Astrocyte (in vitro differentiated cells and primary cell): ENCODE results near the gene ELFN2. TPM values are rescaled to one million over a fixed set of nuclear protein-coding genes. Genes with fewer than 3 reads are reported as not detected.

Source experiments
- DNase-seq: peaks from one replicate; pipeline ENCODE4 v3.0.0-alpha.2; 2010; ENCODE audit warnings: low read depth
- FAIRE-seq: peaks from 2 replicates; lab custom pipeline; 2011; peaks lifted over from hg19 to GRCh38; lab: Jason Lieb, UNC
- H2AFZ ChIP-seq: 2 replicates; pipeline ENCODE4 v1.6.0; 2012; ENCODE audit warnings: low read depth, low read length, inconsistent platforms
- H3K27ac ChIP-seq: 2 replicates; pipeline ENCODE4 v1.5.1; 2011; ENCODE audit warnings: low read depth, low read length, inconsistent platforms
- H3K27me3 ChIP-seq: 2 replicates; pipeline ENCODE4 v1.6.0; 2011; ENCODE audit warnings: low read length, inconsistent platforms; ENCODE audit not compliant: insufficient read depth
- H3K36me3 ChIP-seq: 2 replicates; pipeline ENCODE4 v1.5.1; 2011; ENCODE audit warnings: low read length, inconsistent platforms; ENCODE audit not compliant: insufficient read depth
- H3K4me1 ChIP-seq: 2 replicates; pipeline ENCODE4 v1.5.1; 2011; ENCODE audit warnings: low read length, inconsistent platforms; ENCODE audit not compliant: insufficient read depth
- H3K4me2 ChIP-seq: 2 replicates; pipeline ENCODE4 v1.6.0; 2012; ENCODE audit warnings: low read length, inconsistent platforms
- H3K4me3 ChIP-seq: 2 replicates; pipeline ENCODE4 v1.5.1; 2011; ENCODE audit warnings: low read depth, mild to moderate bottlenecking, low read length, inconsistent platforms; ENCODE audit not compliant: insufficient read depth
- H3K79me2 ChIP-seq: 2 replicates; pipeline ENCODE4 v1.6.0; 2012; ENCODE audit warnings: mild to moderate bottlenecking, low read length, inconsistent platforms; ENCODE audit not compliant: insufficient read depth
- H3K9ac ChIP-seq: 2 replicates; pipeline ENCODE4 v1.6.0; 2012; ENCODE audit warnings: mild to moderate bottlenecking, low read length, inconsistent platforms
- H3K9me3 ChIP-seq: 2 replicates; pipeline ENCODE4 v1.5.1; 2012; ENCODE audit warnings: low read depth, mild to moderate bottlenecking, low read length, inconsistent platforms; ENCODE audit not compliant: insufficient read depth
- H4K20me1 ChIP-seq: 2 replicates; pipeline ENCODE4 v1.6.0; 2012; ENCODE audit warnings: low read length, inconsistent platforms; ENCODE audit not compliant: insufficient read depth
- H3K27ac Mint-ChIP-seq: one replicate; pipeline ENCODE4 v1.8.0; 2021; ENCODE audit warnings: mild to moderate bottlenecking, mixed read lengths; ENCODE audit not compliant: unreplicated experiment
- H3K27me3 Mint-ChIP-seq: one replicate; pipeline ENCODE4 v1.8.0; 2021; ENCODE audit warnings: low read depth, mixed read lengths; ENCODE audit not compliant: unreplicated experiment
- H3K36me3 Mint-ChIP-seq: one replicate; pipeline ENCODE4 v1.8.0; 2021; ENCODE audit warnings: low read depth, mixed read lengths; ENCODE audit not compliant: unreplicated experiment
- H3K4me1 Mint-ChIP-seq: one replicate; pipeline ENCODE4 v1.8.0; 2021; ENCODE audit warnings: low read depth, mixed read lengths; ENCODE audit not compliant: unreplicated experiment
- H3K4me3 Mint-ChIP-seq: one replicate; pipeline ENCODE4 v1.8.0; 2021; ENCODE audit warnings: mild to moderate bottlenecking, moderate library complexity, mixed read lengths; ENCODE audit not compliant: unreplicated experiment
- H3K9me3 Mint-ChIP-seq: one replicate; pipeline ENCODE4 v1.8.0; 2021; ENCODE audit warnings: mild to moderate bottlenecking, mixed read lengths; ENCODE audit not compliant: unreplicated experiment
- CTCF ChIP-seq: IDR thresholded peaks from 2 replicates; pipeline ENCODE4 v1.5.1; 2011; ENCODE audit warnings: low read depth, mild to moderate bottlenecking, inconsistent platforms, low read length, moderate library complexity; ENCODE audit not compliant: insufficient read depth
- EZH2 ChIP-seq: IDR thresholded peaks from 2 replicates; pipeline ENCODE4 v1.6.1; 2012; ENCODE audit warnings: mild to moderate bottlenecking, low read length, inconsistent platforms; ENCODE audit not compliant: insufficient read depth
- total RNA-seq: library from RNA; stranded (reverse); gene quantifications from 2 replicates; pipeline ENCODE4 v1.2.1, GENCODE V29; 2021

The ELFN2 gene
- total RNA-seq, 1 donor from 2014 or later = 2.8 TPM

DNA sequence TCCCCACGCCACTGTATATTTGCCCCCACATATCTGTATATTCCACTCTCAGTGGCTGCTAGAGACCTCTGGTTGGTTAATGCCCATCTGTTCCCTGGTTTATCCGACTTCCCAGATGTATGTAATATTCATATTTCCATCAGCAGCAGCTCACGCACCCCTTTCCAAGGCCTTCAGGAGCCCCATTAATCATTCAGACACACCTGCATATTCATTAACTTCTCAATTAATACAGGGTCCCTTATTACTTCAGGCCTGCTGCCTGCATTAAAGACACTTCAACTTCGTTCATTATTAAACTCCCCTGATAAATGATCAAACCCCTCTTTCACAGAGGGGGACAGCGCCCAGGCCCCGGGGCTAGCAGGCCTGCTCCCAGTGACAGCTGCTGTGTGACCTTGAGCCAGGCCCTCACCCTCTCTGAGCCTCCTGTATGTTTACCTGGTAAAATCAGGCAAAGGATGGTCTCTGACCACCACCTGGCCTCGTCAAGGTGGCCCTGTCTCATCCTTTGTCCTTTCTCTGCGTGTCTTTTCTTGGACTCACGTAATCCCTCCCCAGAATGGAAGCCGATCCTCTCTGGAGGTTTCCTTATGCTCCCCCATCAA, 34.5 kb downstream of the ELFN2 start:
- H3K9me3 ChIP-seq = no peaks in the 10 kb centered on the region
- Mint-ChIP-seq H3K27me3 (peaks cover 62% of the 10 kb centered on the region), H3K36me3 (peaks cover 3% of the 10 kb centered on the region), H3K4me3 (no peak overlapping the region), H3K4me1 (no peaks in the 10 kb centered on the region), H3K9me3 (no peaks in the 10 kb centered on the region), H3K27ac (no peak overlapping the region)
- DNase-seq = no peak
- H3K4me3 ChIP-seq = no peak overlapping the region
- H3K4me2 ChIP-seq = no peak overlapping the region
- no peaks in the 10 kb centered on the region for H3K79me2 ChIP-seq
- H3K36me3 ChIP-seq = no peaks in the 10 kb centered on the region
- FAIRE-seq = no peak
- H3K9ac ChIP-seq = no peak overlapping the region
- no peaks in the 10 kb centered on the region for H3K4me1 ChIP-seq
- no peak overlapping the region for H3K27ac ChIP-seq
- H3K27me3 ChIP-seq = peaks cover 9% of the 10 kb centered on the region
- no peak for TF ChIP-seq CTCF
- no peak for TF ChIP-seq EZH2
- no peak overlapping the region for H2AFZ ChIP-seq
- peaks cover 9% of the 10 kb centered on the region for H4K20me1 ChIP-seq

GRCh38 chr22:37391702-37392101, 35.6 kb downstream of the ELFN2 start:
- H3K4me3 ChIP-seq = no peak overlapping the region
- no peak overlapping the region for H3K9ac ChIP-seq
- FAIRE-seq (no peak), DNase-seq (no peak)
- Mint-ChIP-seq H3K9me3 (no peaks in the 10 kb centered on the region), H3K27me3 (peaks cover 62% of the 10 kb centered on the region), H3K27ac (no peak overlapping the region), H3K4me3 (no peak overlapping the region), H3K4me1 (no peaks in the 10 kb centered on the region), H3K36me3 (peaks cover 3% of the 10 kb centered on the region)
- H3K27me3 ChIP-seq = peaks cover 11% of the 10 kb centered on the region
- no peaks in the 10 kb centered on the region for H3K9me3 ChIP-seq
- TF ChIP-seq EZH2 (no peak), CTCF (no peak)
- no peak overlapping the region for H2AFZ ChIP-seq
- H3K4me2 ChIP-seq = no peak overlapping the region
- no peaks in the 10 kb centered on the region for H3K4me1 ChIP-seq
- no peaks in the 10 kb centered on the region for H3K79me2 ChIP-seq
- peaks cover 9% of the 10 kb centered on the region for H4K20me1 ChIP-seq
- no peaks in the 10 kb centered on the region for H3K36me3 ChIP-seq
- no peak overlapping the region for H3K27ac ChIP-seq

DNA sequence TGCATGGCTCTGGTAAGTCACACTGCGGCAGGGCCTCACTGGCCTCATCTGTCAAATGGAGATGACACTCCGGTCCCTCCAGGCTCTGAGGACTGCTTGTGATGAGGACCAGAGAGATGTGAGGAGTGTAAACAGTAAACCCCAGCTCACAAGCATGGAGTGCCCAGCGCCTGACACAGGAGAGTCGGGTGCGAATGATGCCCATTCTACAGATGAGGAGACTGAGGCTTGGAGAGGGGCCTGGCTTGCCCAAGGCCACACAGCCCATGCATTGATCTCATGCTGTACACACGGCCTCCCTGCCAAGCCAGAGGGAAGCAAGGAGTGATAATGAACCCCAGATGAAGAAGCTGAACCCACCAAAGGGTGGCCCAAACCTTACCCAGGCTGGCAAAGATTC, 37.2 kb downstream of the ELFN2 start:
- Mint-ChIP-seq H3K4me3 (no peak overlapping the region), H3K9me3 (no peaks in the 10 kb centered on the region), H3K27ac (no peak overlapping the region), H3K36me3 (peaks cover 3% of the 10 kb centered on the region), H3K27me3 (peaks cover 61% of the 10 kb centered on the region), H3K4me1 (no peaks in the 10 kb centered on the region)
- no peak for DNase-seq
- Histone ChIP-seq H3K27me3 (peaks cover 11% of the 10 kb centered on the region), H3K27ac (no peak overlapping the region), H3K4me2 (no peak overlapping the region), H3K9ac (no peak overlapping the region), H3K36me3 (no peaks in the 10 kb centered on the region), H3K79me2 (no peaks in the 10 kb centered on the region), H3K9me3 (no peaks in the 10 kb centered on the region), H3K4me1 (no peaks in the 10 kb centered on the region), H4K20me1 (peaks cover 5% of the 10 kb centered on the region), H2AFZ (no peak overlapping the region), H3K4me3 (no peak overlapping the region)
- no peak for TF ChIP-seq EZH2
- no peak for TF ChIP-seq CTCF
- no peak for FAIRE-seq
